Activated T-cell treated with anti-CD3 and anti-CD28 coated beads, Interleukin-2, amount 50 U/mL, for 1 hour (primary cell): ENCODE data around the gene LAMTOR1.
"Not testable (repeated sequence)": the region's sequence is repeated elsewhere in the genome, so short reads cannot be mapped to it uniquely, and the experiment has no call there.

Experiments
- DNase-seq: peaks from one replicate; pipeline ENCODE4 v3.0.0-alpha.2; 2020

LAMTOR1 gene

GRCh38 chr11:72102946-72103753, at the start of gene LAMTOR1:
LAMTOR1 (minus strand) TSS chr11:72103297; CDS start chr11:72103224, 73 bp downstream.
- peak; percentile 96 for DNase-seq

- DNase-seq = no peak
These were observed 47.8 kb upstream of the LAMTOR1 start for GRCh38 chr11:72150882-72151281.

DNA sequence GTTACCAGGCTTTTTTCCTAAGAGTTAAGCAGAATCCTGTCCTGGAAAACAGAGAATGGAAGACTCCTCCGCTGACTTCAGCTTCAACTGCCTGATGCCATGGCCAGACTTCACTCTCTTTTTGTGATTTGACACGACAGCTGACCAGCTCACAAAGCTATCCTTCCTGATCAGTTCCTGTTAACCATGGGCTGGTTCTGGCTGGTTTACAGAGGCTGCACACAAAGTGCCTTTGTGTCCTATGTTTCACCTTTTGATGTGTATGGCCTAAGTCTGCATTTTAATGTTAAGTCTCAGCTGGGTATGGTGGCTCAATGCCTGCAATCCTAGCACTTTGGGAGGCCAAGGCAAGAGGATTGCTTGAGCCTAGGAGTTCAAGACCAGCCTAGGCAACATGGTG, 43.5 kb upstream of the LAMTOR1 start:
- DNase-seq = no peak

- no peak for DNase-seq
These were observed 41.9 kb upstream of the LAMTOR1 start for GRCh38 chr11:72144807-72145565.

- not testable (repeated sequence) for DNase-seq
These were observed 39.4 kb upstream of the LAMTOR1 start for GRCh38 chr11:72142543-72142942.

GRCh38 chr11:72142086-72142485, 39.0 kb upstream of the LAMTOR1 start:
- not testable (repeated sequence) for DNase-seq

DNA sequence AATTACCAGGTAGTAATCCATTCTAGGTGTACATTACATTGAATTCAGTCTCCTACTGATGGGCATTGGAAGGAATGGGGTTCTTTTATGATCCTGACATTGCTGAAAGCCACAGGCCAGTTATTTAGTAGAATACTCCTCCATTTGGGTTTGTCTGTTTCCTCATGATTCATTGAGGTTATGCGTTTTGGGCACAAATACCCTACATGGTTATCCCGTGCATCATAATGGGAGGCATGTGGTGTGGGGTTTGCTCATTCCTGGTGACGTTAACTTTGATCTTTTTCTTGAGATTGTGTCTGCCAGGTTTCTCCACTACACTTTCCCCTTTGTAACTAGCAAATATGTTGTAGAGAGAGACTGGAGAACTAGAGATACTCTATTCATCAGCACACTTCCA, 38.0 kb upstream of the LAMTOR1 start:
- DNase-seq = no peak

- DNase-seq = no peak
These were observed 37.6 kb upstream of the LAMTOR1 start for GRCh38 chr11:72140661-72141060.

DNA sequence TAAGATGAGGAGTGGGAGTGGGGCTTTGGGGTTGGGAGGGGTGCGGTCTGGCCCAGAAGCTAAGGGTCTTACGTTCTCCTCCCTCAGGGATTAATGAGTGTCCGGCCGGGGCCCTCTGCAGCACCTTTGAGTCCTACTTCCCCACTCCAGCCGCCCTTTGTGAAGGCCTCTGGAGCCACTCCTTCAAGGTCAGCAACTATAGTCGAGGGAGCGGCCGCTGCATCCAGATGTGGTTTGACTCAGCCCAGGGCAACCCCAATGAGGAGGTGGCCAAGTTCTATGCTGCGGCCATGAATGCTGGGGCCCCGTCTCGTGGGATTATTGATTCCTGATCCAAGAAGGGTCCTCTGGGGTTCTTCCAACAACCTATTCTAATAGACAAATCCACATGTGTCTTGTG, 36.4 kb upstream of the LAMTOR1 start:
- no peak for DNase-seq

DNA sequence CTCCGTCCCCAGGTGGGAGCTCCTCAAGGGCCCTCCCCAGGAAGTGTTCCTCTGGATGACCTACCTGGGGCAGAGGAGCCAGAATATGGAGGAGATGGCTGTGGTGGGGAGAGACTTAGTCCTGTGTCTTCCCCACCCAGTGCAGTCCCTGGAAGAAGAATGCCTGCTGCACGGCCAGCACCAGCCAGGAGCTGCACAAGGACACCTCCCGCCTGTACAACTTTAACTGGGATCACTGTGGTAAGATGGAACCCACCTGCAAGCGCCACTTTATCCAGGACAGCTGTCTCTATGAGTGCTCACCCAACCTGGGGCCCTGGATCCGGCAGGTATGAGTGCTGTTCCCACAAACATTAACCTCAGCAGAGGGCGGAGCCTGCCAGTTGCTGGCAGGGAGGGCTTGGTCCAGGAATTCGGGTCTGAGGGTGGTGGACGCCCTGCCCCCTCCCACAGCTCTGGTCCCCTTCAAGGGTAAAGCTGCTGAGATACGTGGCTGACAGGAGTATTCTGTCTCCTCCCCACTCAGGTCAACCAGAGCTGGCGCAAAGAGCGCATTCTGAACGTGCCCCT, 35.8 kb upstream of the LAMTOR1 start:
- no peak for DNase-seq

GRCh38 chr11:72136684-72137262, 33.7 kb upstream of the LAMTOR1 start:
- DNase-seq = no peak

DNA sequence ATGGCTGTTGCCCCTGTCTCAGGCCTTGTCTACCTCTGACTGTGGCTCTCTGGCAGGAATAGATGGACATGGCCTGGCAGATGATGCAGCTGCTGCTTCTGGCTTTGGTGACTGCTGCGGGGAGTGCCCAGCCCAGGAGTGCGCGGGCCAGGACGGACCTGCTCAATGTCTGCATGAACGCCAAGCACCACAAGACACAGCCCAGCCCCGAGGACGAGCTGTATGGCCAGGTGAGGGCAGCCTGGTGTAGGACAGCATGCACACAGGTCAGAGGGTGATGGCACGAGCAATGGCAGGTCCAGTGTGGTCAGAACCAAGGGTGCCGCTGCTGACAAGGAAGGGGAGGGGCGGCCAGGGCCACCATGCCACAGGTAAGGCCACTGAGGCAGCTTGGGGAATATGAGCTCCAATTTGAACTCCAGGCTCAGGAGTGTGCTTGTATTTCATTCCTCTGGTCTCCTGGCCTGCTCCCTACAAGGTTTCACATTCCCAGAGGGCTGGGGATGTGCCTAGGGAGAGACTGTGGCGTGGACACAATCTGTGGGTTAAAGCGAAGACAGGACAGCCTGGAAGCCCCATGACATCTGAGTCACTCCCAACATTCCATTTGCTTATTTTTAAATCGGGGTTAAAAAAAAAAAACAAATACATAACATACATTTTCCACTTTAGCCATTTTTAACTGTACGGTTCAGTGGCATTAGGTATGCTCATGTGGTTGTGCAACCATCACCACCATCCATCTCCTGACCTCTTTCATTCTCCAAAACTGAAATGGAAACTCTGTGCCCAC, 33.0 kb upstream of the LAMTOR1 start:
- DNase-seq = no peak

DNA sequence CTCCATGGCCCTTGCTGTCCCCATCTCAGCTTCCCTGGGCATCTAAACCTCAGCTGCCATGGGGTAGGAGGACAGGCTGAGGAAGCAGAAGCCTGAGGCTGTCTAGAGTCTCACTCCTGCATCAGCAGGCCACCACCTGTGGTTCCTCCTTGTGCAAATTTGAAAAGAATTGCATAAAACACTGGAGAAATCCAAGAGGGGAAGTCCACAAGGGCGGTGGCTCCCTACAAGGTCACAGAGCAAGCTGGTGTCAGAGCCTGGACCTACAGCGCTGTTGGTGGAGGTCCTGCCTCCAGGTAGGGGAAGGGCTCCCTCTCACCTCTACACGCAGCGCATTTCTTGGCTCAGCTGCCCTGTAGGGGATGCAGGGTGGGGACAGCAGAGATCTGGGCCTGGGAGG, 32.4 kb upstream of the LAMTOR1 start, which contains the start of gene FOLR3:
FOLR3 (plus strand) TSS at position 253 of the 400 bp plus-strand sequence. CDS start 228 bp downstream, outside the sequence.
- DNase-seq = not testable (repeated sequence)

- no peak for DNase-seq
These were observed 29.5 kb upstream of the LAMTOR1 start for GRCh38 chr11:72132646-72133045.

GRCh38 chr11:72129381-72129780, 26.3 kb upstream of the LAMTOR1 start:
- DNase-seq = no peak

GRCh38 chr11:72127923-72128322, 24.8 kb upstream of the LAMTOR1 start:
- no peak for DNase-seq

- no peak for DNase-seq
These were observed 22.9 kb upstream of the LAMTOR1 start for GRCh38 chr11:72125956-72126355.

- DNase-seq = no peak
These were observed 20.9 kb upstream of the LAMTOR1 start for GRCh38 chr11:72124046-72124445.

GRCh38 chr11:72123117-72123653, 20.1 kb upstream of the LAMTOR1 start:
- no peak for DNase-seq

DNA sequence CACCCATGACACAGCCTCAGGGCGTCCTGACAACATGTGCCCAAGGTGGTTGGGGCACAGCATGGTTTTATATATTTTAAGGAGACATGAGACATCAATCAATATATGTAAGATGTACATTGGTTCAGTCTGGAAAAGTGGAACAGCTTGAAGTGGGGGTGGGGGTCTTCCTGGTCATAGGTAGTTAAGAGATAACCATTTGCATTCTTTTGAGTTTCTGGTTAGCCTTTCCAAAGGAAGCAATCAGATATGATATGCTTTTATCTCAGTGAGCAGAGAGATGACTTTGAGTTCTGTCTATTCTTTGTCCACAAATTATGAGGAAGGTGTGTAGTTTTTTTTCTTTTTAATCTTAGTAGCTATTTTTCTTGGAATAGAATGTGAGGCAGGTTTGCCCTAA, 19.5 kb upstream of the LAMTOR1 start:
- no peak for DNase-seq

DNA sequence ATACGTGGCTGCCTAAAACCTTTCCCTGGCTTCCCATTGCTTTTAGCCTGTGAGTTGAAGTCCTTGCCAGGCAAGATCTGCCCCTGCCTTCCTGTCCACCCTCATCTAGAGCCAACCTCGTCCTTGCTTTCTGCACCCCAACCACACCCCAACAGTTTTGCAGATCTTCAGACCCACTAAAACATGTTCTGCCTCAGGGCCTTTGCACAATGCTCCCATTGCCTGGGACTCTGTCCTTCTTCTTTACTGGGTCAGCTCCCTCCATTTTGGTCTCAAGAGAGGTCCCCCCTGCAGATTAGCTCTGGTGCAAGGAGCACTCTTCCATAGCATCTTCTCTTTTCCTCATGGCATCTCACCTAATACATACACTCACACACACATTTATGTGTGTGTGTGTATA, 17.8 kb upstream of the LAMTOR1 start:
- DNase-seq = no peak

GRCh38 chr11:72119198-72119597, 16.1 kb upstream of the LAMTOR1 start:
- no peak for DNase-seq
